ENCODE measurements around the gene IL12RB2.

Gene IL12RB2

GRCh38 chr1:67307251-67308060 lies at the start of gene IL12RB2:
TSS of gene IL12RB2 (plus strand) at chr1:67307873. CDS start at chr1:67320369, 12,496 bp downstream.
- peak; percentile 27 to 55 for DNase-seq (ENCODE audit: low read depth in 2 of 2)

GRCh38 chr1:67261680-67262079 lies 46.0 kb upstream of the IL12RB2 start:
- DNase-seq (ENCODE audit: low read depth in 2 of 2): no peak

- no peak for DNase-seq (ENCODE audit: low read depth in 2 of 2)
Observed at GRCh38 chr1:67262735-67263134, 44.9 kb upstream of the IL12RB2 start.

GRCh38 chr1:67264152-67264551 lies 43.5 kb upstream of the IL12RB2 start:
- no peak for DNase-seq (ENCODE audit: low read depth in 2 of 2)

GRCh38 chr1:67264899-67265298 lies 42.8 kb upstream of the IL12RB2 start:
- DNase-seq (ENCODE audit: low read depth in 2 of 2): no peak

- no peak for DNase-seq (ENCODE audit: low read depth in 2 of 2)
Observed at GRCh38 chr1:67269061-67269460, 38.6 kb upstream of the IL12RB2 start.

GRCh38 chr1:67270541-67270940 lies 37.1 kb upstream of the IL12RB2 start:
- DNase-seq (ENCODE audit: low read depth in 2 of 2): no peak

- no peak for DNase-seq (ENCODE audit: low read depth in 2 of 2)
Observed at GRCh38 chr1:67273591-67273990, 34.1 kb upstream of the IL12RB2 start.

- no peak for DNase-seq (ENCODE audit: low read depth in 2 of 2)
Observed at GRCh38 chr1:67274623-67275325, 32.9 kb upstream of the IL12RB2 start.

GRCh38 chr1:67280696-67281095 lies 27.0 kb upstream of the IL12RB2 start:
- DNase-seq (ENCODE audit: low read depth in 2 of 2): no peak

- DNase-seq (ENCODE audit: low read depth in 2 of 2): no peak
Observed at GRCh38 chr1:67281244-67281643, 26.4 kb upstream of the IL12RB2 start.

- no peak for DNase-seq (ENCODE audit: low read depth in 2 of 2)
Observed at GRCh38 chr1:67285780-67286488, 21.7 kb upstream of the IL12RB2 start.

GRCh38 chr1:67290236-67290635 lies 17.4 kb upstream of the IL12RB2 start:
- no peak for DNase-seq (ENCODE audit: low read depth in 2 of 2)

GRCh38 chr1:67294836-67295617 lies 12.6 kb upstream of the IL12RB2 start:
- DNase-seq (ENCODE audit: low read depth in 2 of 2): no peak

GRCh38 chr1:67298762-67299161 lies 8.9 kb upstream of the IL12RB2 start:
- DNase-seq (ENCODE audit: low read depth in 2 of 2): no peak

- no peak for DNase-seq (ENCODE audit: low read depth in 2 of 2)
Observed at GRCh38 chr1:67299296-67299695, 8.4 kb upstream of the IL12RB2 start.

- DNase-seq (ENCODE audit: low read depth in 2 of 2): no peak
Observed at GRCh38 chr1:67300561-67300960, 7.1 kb upstream of the IL12RB2 start.

- no peak for DNase-seq (ENCODE audit: low read depth in 2 of 2)
Observed at GRCh38 chr1:67304023-67304422, 3.6 kb upstream of the IL12RB2 start.

- no peak for DNase-seq (ENCODE audit: low read depth in 2 of 2)
Observed at GRCh38 chr1:67306547-67306946, 1.1 kb upstream of the IL12RB2 start.

- no peak for DNase-seq (ENCODE audit: low read depth in 2 of 2)
Observed at GRCh38 chr1:67308136-67308535, 463 bp downstream of the IL12RB2 start.

- DNase-seq (ENCODE audit: low read depth in 2 of 2): no peak
Observed at GRCh38 chr1:67312615-67313014, 4.9 kb downstream of the IL12RB2 start.

All from stimulated activated CD4-positive, alpha-beta T cell treated with anti-CD3 and anti-CD28 coated beads, Interleukin-4, amount 100 ng/mL, for 48 hours (primary cell).